Uterus (tissue), 4 donors: Measurements from ENCODE around the gene COL4A6. TPM values are rescaled to one million over a fixed set of nuclear protein-coding genes. Genes with fewer than 3 reads are reported as not detected.

Experiments
- DNase-seq, 2 donors: peaks; one replicate each; pipeline ENCODE4 v3.0.0-alpha.2; 2019 to 2020
- H3K27ac ChIP-seq, 2 donors: fragments of 200-600 bp; sonication (generic); 1 replicate in 1 of 2; 2 replicates in 1 of 2; pipeline ENCODE4 v1.5.1; 2016 to 2018
- H3K27me3 ChIP-seq, 2 donors: fragments of 200-600 bp; sonication (generic); one replicate each; pipeline ENCODE4 v1.5.1; 2018 to 2019; ENCODE audit warnings: control low read depth in 1 of 2
- H3K36me3 ChIP-seq, 2 donors: fragments of 200-600 bp; sonication (generic); one replicate each; pipeline ENCODE4 v1.5.1; 2019; ENCODE audit warnings: control low read depth in 1 of 2
- H3K4me1 ChIP-seq, 2 donors: fragments of 200-600 bp; sonication (generic); one replicate each; pipeline ENCODE4 v1.5.1; 2018 to 2019; ENCODE audit warnings: control low read depth in 1 of 2
- H3K4me3 ChIP-seq, 2 donors: fragments of 200-600 bp; sonication (generic); 1 replicate in 1 of 2; 2 replicates in 1 of 2; pipeline ENCODE4 v1.5.1; 2018 to 2019; ENCODE audit warnings: mild to moderate bottlenecking in 1 of 2
- H3K9me3 ChIP-seq, 2 donors: fragments of 200-600 bp; sonication (generic); one replicate each; pipeline ENCODE4 v1.5.1; 2019; ENCODE audit warnings: control low read depth in 1 of 2
- CTCF ChIP-seq, 4 experiments: fragments of 200-600 bp in 2 of 4; fragments of 450-650 bp in 2 of 4; sonication (generic) in 2 of 4; IDR thresholded peaks; one replicate each; pipeline ENCODE4 v1.5.1; 2016 to 2019; ENCODE audit warnings: antibody characterized with exemption in 4 of 4, mild to moderate bottlenecking in 2 of 4, moderate library complexity in 1 of 4
- POLR2A ChIP-seq, 2 donors: fragments of 450-650 bp; IDR thresholded peaks; one replicate each; pipeline ENCODE4 v1.6.1; 2016; ENCODE audit warnings: antibody characterized with exemption in 2 of 2, mild to moderate bottlenecking in 1 of 2, moderate library complexity in 1 of 2
- intact Hi-C: fragments of 100-400 bp; cut with DNase I; formaldehyde crosslinking; loops from one replicate; pipeline ENCODE4 v1.15.1; 2023; ENCODE audit warnings: low total_unique reads
- total RNA-seq, 4 donors: library from RNA; depleted of rRNA in 3 of 4; stranded (reverse); fragments of >200 nt in 3 of 4; gene quantifications; one replicate each; pipeline versions ENCODE4 v1.1.0 to v1.2.4, GENCODE V29; 2014 to 2023
- donor health status: DM: yes; HTN: yes; CAD: no.

COL4A6 gene
- total RNA-seq, 4 donors from 2014 or later = 0.88 to 113 (median 42.9) TPM

- no peaks in the 10 kb centered on the region for H3K27me3 ChIP-seq
- TF ChIP-seq POLR2A (IDR thresholded peaks at IDR 0.05) = no peak
- TF ChIP-seq CTCF (IDR thresholded peaks at IDR 0.05) = no peak
- H3K4me3 ChIP-seq = no peak overlapping the region
- no peaks in the 10 kb centered on the region for H3K4me1 ChIP-seq
- H3K9me3 ChIP-seq = no peaks in the 10 kb centered on the region
- peak overlapping the region; percentile 42 to 71 for H3K27ac ChIP-seq
- intact Hi-C loops = no loop called here
- no peaks in the 10 kb centered on the region for H3K36me3 ChIP-seq
- DNase-seq = peak; percentile 49 to 69
Measured at GRCh38 chrX:108198420-108198819, 239.8 kb downstream of the COL4A6 start.

DNA sequence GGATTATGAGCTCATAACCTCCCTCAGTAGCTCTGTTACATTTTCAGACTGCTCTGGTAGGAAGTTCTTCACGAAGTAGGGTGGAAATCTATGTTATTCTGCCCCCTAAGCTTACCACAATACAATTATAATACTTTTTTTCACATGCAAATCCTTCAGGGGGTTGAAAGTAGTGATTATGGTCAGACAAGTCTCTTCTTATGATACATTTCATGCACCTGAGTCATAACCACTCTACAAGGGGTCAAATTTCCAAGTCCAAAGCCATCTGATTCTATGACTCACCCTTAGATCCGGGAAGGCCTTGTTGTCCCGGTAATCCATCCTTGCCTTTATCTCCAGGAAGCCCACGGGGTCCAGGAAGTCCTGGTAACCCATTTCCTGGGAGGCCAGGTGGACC is 251.4 kb downstream of the COL4A6 start:
- Histone ChIP-seq H3K4me3 (no peak overlapping the region), H3K27me3 (no peaks in the 10 kb centered on the region), H3K4me1 (no peaks in the 10 kb centered on the region), H3K36me3 (no peaks in the 10 kb centered on the region), H3K9me3 (no peaks in the 10 kb centered on the region), H3K27ac (no peak overlapping the region)
- DNase-seq = no peak
- intact Hi-C loops = no loop called here
- no peak for TF ChIP-seq CTCF (IDR thresholded peaks at IDR 0.05)
- no peak for TF ChIP-seq POLR2A (IDR thresholded peaks at IDR 0.05)

DNA sequence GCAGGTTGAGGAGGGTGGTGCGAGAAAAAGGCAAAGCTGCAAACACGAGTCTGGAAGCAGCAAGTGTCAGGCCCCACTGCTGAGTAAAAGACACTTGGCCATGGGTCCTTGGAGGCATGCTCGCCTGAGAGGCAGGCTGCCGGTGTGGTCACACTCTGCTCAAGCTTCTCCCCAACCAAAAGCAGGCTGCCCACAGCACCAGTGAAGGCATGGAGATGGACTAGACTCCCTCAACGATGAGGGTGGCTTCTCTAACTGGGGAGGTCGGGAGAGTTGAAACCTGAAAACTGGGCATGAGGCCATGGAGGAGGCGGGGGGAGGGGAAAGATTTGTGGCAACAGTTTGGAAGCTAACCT is 260.1 kb downstream of the COL4A6 start:
- TF ChIP-seq POLR2A (IDR thresholded peaks at IDR 0.05) (no peak), CTCF (IDR thresholded peaks at IDR 0.05) (no peak)
- Histone ChIP-seq H3K27ac (no peak overlapping the region), H3K36me3 (no peaks in the 10 kb centered on the region), H3K4me3 (no peak overlapping the region), H3K9me3 (no peaks in the 10 kb centered on the region), H3K4me1 (no peaks in the 10 kb centered on the region), H3K27me3 (no peaks in the 10 kb centered on the region)
- no peak for DNase-seq
- intact Hi-C loops = no loop called here

- H3K4me1 ChIP-seq = no peaks in the 10 kb centered on the region
- H3K27me3 ChIP-seq = no peaks in the 10 kb centered on the region
- TF ChIP-seq POLR2A (IDR thresholded peaks at IDR 0.05) (no peak), CTCF (IDR thresholded peaks at IDR 0.05) (no peak)
Measured at GRCh38 chrX:108177351-108178142, 260.7 kb downstream of the COL4A6 start.

DNA sequence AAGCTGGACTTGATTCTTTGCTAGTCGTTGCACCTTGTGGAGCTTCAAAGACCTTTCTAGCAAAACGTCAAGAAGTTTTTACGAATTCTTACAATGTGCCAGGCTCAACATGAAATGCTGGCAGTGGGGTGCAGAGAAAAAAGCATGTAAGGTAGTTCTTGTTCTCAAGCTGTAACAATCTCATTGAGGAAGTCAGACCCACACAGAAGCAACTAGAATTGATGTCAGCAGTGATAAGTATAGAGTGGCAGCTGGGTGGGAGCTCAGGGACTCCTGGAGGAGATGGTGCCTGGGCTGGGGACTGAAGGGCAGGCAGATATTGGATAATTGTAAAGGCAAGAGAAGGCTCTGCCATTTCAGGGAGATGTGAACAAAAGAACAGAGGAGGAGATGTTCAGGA is 264.3 kb downstream of the COL4A6 start:
- H3K36me3 ChIP-seq = no peaks in the 10 kb centered on the region
- H3K27me3 ChIP-seq = no peaks in the 10 kb centered on the region
- intact Hi-C loops = no loop called here
- TF ChIP-seq CTCF (IDR thresholded peaks at IDR 0.05) (no peak), POLR2A (IDR thresholded peaks at IDR 0.05) (no peak)
- H3K4me1 ChIP-seq = no peaks in the 10 kb centered on the region
- DNase-seq = no peak
- no peak overlapping the region for H3K4me3 ChIP-seq
- no peak overlapping the region for H3K27ac ChIP-seq
- H3K9me3 ChIP-seq = no peaks in the 10 kb centered on the region

More at GRCh38 chrX:108177351-108178142, 260.7 kb downstream of the COL4A6 start:
- Histone ChIP-seq H3K36me3 (no peaks in the 10 kb centered on the region), H3K9me3 (no peaks in the 10 kb centered on the region), H3K27ac (no peak overlapping the region), H3K4me3 (no peak overlapping the region)
- no peak for DNase-seq
- intact Hi-C loops = no loop called here
